Mesangial cell (primary cell): ENCODE data around the gene HSD17B2. TPM values are rescaled to one million over a fixed set of nuclear protein-coding genes. Genes with fewer than 3 reads are reported as not detected.

Source experiments
- total RNA-seq: library from RNA; depleted of rRNA; stranded (reverse); fragments of >200 nt; gene quantifications from 2 replicates; pipeline ENCODE4 v1.2.3, GENCODE V29; 2015

The HSD17B2 gene
- total RNA-seq = 0.33 and 0.38 TPM in 2 replicates

GRCh38 chr16:82034981-82035612 is at the start of gene HSD17B2:
Gene HSD17B2 (plus strand): TSS chr16:82035253. CDS start chr16:82035425, 172 bp downstream.

GRCh38 chr16:82011199-82011641 is 23.8 kb upstream of the HSD17B2 start, which contains the start of gene SDR42E1:
Gene SDR42E1 (minus strand): TSS chr16:82011470. CDS start chr16:82000858, 10,612 bp downstream.

Other genes with a start within 250 kb of the HSD17B2 start
- 5.5 and 6.5 TPM in 2 replicates for gene SDR42E1, start 23.8 kb upstream of the HSD17B2 start, total RNA-seq
- gene MPHOSPH6, start 135.0 kb downstream of the HSD17B2 start, total RNA-seq = 4.2 and 19.4 TPM in 2 replicates